MM.1S (cell line): ENCODE data around the gene ZNF106.
A peak's percentile ranks its signal among the peaks of the same experiment; 100 is the strongest.

ENCODE experiments used
- DNase-seq: peaks from one replicate; pipeline ENCODE4 v3.0.0-alpha.2; 2015
- H2AFZ ChIP-seq: fragments of 300-600 bp; sonication (generic); 2 replicates; pipeline ENCODE4 v1.6.0; 2016; ENCODE audit warnings: antibody characterized with exemption, low read length
- H3F3A ChIP-seq: fragments of 300-600 bp; sonication (generic); 2 replicates; pipeline ENCODE4 v1.6.1; 2016; ENCODE audit warnings: mild to moderate bottlenecking, antibody characterized with exemption, low read length, moderate library complexity, mixed read lengths; ENCODE audit not compliant: insufficient read depth
- H3K27ac ChIP-seq: fragments of 300-600 bp; sonication (generic); 2 replicates; pipeline ENCODE4 v1.5.1; 2016; ENCODE audit warnings: mild to moderate bottlenecking, low read length
- H3K27me3 ChIP-seq: fragments of 300-600 bp; sonication (generic); replicated peaks from 2 replicates; pipeline ENCODE4 v1.6.0; 2016; ENCODE audit warnings: low read length; ENCODE audit not compliant: insufficient read depth
- H3K36me3 ChIP-seq: fragments of 300-600 bp; sonication (generic); replicated peaks from 2 replicates; pipeline ENCODE4 v1.6.1; 2016; ENCODE audit warnings: mild to moderate bottlenecking, low read length, mixed read lengths; ENCODE audit not compliant: insufficient read depth
- H3K4me1 ChIP-seq: fragments of 300-600 bp; sonication (generic); 2 replicates; pipeline ENCODE4 v1.6.1; 2016; ENCODE audit warnings: low read length, mixed read lengths
- H3K4me2 ChIP-seq: fragments of 300-600 bp; sonication (generic); 2 replicates; pipeline ENCODE4 v1.6.0; 2016; ENCODE audit warnings: low read depth, low read length
- H3K4me3 ChIP-seq: fragments of 300-600 bp; sonication (generic); 2 replicates; pipeline ENCODE4 v1.5.1; 2016; ENCODE audit warnings: low read length, mixed read lengths
- H3K79me2 ChIP-seq: fragments of 300-600 bp; sonication (generic); 2 replicates; pipeline ENCODE4 v1.6.1; 2016; ENCODE audit warnings: mixed run types, low read length, mixed read lengths
- H3K9ac ChIP-seq: fragments of 300-600 bp; sonication (generic); 2 replicates; pipeline ENCODE4 v1.6.1; 2016; ENCODE audit warnings: low read length, mixed read lengths
- H3K9me2 ChIP-seq: fragments of 300-600 bp; sonication (generic); replicated peaks from 2 replicates; pipeline ENCODE4 v1.6.1; 2016; ENCODE audit warnings: mild to moderate bottlenecking, low read length, mixed read lengths; ENCODE audit not compliant: insufficient read depth
- H3K9me3 ChIP-seq: fragments of 300-600 bp; sonication (generic); replicated peaks from 2 replicates; pipeline ENCODE4 v1.6.1; 2016; ENCODE audit warnings: mild to moderate bottlenecking, low read length, mixed read lengths; ENCODE audit not compliant: insufficient read depth
- H4K20me1 ChIP-seq: fragments of 300-600 bp; sonication (generic); 2 replicates; pipeline ENCODE4 v1.6.1; 2016; ENCODE audit warnings: mild to moderate bottlenecking, low read length, moderate library complexity, mixed read lengths; ENCODE audit not compliant: insufficient read depth
- EZH2 ChIP-seq: fragments of 300-600 bp; sonication (generic); optimal IDR thresholded peaks from 2 replicates; pipeline ENCODE3; 2017; ENCODE audit warnings: low read depth, mild to moderate bottlenecking, antibody characterized with exemption, low read length, mixed read lengths
- EZH2phosphoT487 ChIP-seq: fragments of 300-600 bp; sonication (generic); IDR thresholded peaks from 2 replicates; pipeline ENCODE4 v1.6.1; 2018; ENCODE audit warnings: antibody characterized with exemption, low read length
- TF ChIP-seq, protein P1 (sequence below): fragments of 300-600 bp; sonication (generic); IDR thresholded peaks from 2 replicates; pipeline ENCODE4 v1.5.1; 2016; ENCODE audit warnings: antibody characterized with exemption, low read length, mixed read lengths

The ZNF106 gene

DNA sequence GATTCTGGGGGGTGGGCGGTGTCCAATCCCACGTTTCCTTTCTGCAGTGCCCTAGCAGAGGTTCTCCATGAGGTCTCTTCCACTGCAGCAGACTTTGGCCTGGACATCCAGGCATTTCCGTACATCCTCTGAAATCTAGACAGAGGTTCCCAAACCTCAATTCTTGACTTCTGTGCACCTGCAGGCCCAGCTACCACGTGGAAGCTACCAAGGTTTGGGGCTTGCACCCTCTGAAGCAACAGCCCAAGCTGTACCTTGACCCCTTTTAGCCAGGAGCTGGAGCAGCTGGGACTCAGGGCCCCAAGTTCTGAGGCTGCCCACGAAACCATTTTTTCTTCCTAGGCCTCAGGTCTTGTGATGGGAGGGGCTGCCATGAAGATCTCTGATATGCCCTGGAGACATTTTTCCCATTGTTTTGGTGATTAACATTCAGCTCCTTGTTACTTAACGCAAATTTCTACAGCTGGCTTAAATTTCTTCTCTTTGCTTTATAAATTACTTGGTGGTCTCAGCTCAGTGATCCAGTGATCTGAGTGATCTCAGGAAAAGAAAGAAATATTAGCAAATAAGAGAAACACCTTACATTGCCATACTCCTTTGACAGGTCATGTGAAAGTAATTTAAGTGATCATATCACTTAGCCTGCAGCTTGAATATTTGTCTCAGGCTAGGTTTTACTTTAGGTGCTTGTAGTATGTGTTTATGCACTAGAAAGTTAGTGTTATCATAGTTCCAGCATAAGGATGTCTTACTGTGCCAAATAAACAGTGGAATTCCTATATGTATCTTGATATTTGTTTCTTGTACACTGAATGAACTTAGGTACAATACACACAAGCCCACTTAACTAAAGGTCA lies 7.5 kb upstream of the ZNF106 start:
- TF ChIP-seq EZH2: no peak
- TF ChIP-seq, protein P1, sequence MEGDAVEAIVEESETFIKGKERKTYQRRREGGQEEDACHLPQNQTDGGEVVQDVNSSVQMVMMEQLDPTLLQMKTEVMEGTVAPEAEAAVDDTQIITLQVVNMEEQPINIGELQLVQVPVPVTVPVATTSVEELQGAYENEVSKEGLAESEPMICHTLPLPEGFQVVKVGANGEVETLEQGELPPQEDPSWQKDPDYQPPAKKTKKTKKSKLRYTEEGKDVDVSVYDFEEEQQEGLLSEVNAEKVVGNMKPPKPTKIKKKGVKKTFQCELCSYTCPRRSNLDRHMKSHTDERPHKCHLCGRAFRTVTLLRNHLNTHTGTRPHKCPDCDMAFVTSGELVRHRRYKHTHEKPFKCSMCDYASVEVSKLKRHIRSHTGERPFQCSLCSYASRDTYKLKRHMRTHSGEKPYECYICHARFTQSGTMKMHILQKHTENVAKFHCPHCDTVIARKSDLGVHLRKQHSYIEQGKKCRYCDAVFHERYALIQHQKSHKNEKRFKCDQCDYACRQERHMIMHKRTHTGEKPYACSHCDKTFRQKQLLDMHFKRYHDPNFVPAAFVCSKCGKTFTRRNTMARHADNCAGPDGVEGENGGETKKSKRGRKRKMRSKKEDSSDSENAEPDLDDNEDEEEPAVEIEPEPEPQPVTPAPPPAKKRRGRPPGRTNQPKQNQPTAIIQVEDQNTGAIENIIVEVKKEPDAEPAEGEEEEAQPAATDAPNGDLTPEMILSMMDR: no peak
- H3K27me3 ChIP-seq: no peaks in the 10 kb centered on the region

DNA sequence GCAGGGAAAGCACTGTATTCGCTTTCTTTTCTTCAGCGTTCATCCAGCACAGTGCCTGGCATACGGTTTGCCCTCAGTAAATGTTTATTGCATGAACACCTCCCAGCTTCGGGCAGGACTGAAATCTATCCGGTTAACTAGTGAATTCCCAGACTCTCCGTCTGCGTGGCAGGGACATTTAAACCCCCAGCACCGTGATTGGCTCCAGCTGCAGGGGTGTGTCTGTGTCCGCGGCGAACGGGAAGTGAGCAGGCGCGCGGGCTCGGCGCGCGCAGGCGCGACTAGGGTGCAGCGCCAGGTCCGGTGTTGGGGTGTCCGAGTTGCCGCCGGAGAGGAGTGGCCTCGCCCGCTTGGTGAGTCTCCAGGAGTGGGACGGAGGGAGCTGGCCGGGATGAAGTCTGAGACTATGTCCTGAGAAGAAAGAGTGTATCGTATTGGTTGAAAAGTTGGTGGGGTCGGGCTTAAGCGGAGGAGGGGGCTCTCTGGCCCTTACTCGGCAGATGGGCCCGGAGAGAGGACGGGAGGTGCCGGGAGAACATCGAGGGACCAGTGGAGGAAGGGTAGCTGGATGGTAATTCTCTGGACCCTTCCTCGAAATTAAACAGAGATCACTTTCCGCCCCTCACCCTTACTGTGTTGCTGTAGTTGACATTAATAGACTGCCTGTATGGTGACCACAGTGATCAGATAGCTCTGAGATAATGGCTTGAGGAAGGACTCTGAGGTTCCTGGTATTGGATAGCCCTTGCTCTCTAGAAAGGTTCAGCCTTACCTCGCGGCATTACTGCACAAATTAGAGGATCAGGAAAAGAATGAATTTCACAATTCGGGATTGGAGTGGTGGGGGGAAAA lies 4.6 kb upstream of the ZNF106 start, which contains the start of gene SNAP23:
TSS of gene SNAP23 (plus strand) at position 274 of the 852 bp plus-strand sequence. CDS start 16,213 bp downstream, outside the sequence.
- DNase-seq: peak; percentile 89
- peak within 1 kb of the TSS; percentile 71 for H2AFZ ChIP-seq
- H3K9me2 ChIP-seq: no peaks in the 10 kb centered on the region
- peaks cover 14% of the 10 kb centered on the region for H3K4me1 ChIP-seq
- H3K27me3 ChIP-seq: no peaks in the 10 kb centered on the region
- no peaks in the 10 kb centered on the region for H3K9me3 ChIP-seq
- peak within 1 kb of the TSS; percentile 67 for H3K9ac ChIP-seq
- no peak within 1 kb of the TSS for H3K27ac ChIP-seq
- H3K4me3 ChIP-seq: peak within 1 kb of the TSS; percentile 83
- no peak for TF ChIP-seq EZH2phosphoT487
- TF ChIP-seq EZH2: no peak
- TF ChIP-seq, protein P1: no peak
- no peaks in the 10 kb centered on the region for H3F3A ChIP-seq
- H4K20me1 ChIP-seq: no peaks in the 10 kb centered on the region
- H3K4me2 ChIP-seq: peak within 1 kb of the TSS; percentile 91
- H3K79me2 ChIP-seq: peaks cover 24% of the 10 kb centered on the region
- no peaks in the 10 kb centered on the region for H3K36me3 ChIP-seq

More for the DNA sequence above, 7.5 kb upstream of the ZNF106 start:
- no peaks in the 10 kb centered on the region for H3K36me3 ChIP-seq
- H3K9me3 ChIP-seq: no peaks in the 10 kb centered on the region
- H3K4me3 ChIP-seq: no peak overlapping the region
- H3K79me2 ChIP-seq: peaks cover 39% of the 10 kb centered on the region
- DNase-seq: no peak
- H3K27ac ChIP-seq: no peak overlapping the region
- no peak overlapping the region for H2AFZ ChIP-seq
- H3K4me2 ChIP-seq: no peak overlapping the region
- H4K20me1 ChIP-seq: no peaks in the 10 kb centered on the region
- peaks cover 17% of the 10 kb centered on the region for H3K4me1 ChIP-seq
- H3K9me2 ChIP-seq: no peaks in the 10 kb centered on the region
- no peaks in the 10 kb centered on the region for H3F3A ChIP-seq
- no peak overlapping the region for H3K9ac ChIP-seq

DNA sequence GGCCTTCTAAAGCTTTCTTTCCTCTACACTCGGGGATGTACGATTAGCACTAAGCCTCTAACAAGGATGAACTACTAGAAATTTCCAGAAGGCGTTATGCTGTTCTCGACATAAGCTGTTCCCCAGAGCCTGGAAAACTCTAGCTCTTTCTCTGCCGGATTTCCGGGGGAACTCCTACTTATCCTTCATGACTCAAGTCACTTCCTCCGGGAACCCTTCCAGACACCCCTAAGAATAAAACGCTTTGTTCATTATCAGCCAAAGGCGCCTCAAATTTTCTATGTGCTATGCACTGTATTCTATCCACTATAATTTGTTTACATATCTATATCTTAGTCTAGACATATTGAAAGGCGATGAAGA lies 4.0 kb upstream of the ZNF106 start:
- peak overlapping the region; percentile 83 for H3K4me3 ChIP-seq
- TF ChIP-seq EZH2 (no peak), EZH2phosphoT487 (no peak)
- TF ChIP-seq, protein P1: no peak
- no peaks in the 10 kb centered on the region for H3K27me3 ChIP-seq
- H3K36me3 ChIP-seq: no peaks in the 10 kb centered on the region
- peak; percentile 25 for DNase-seq
- no peaks in the 10 kb centered on the region for H3F3A ChIP-seq
- no peak overlapping the region for H3K27ac ChIP-seq
- no peaks in the 10 kb centered on the region for H3K9me3 ChIP-seq
- no peaks in the 10 kb centered on the region for H3K9me2 ChIP-seq
- H3K4me2 ChIP-seq: peak overlapping the region; percentile 91
- peak overlapping the region; percentile 71 for H2AFZ ChIP-seq
- peaks cover 27% of the 10 kb centered on the region for H3K79me2 ChIP-seq
- H4K20me1 ChIP-seq: no peaks in the 10 kb centered on the region
- H3K4me1 ChIP-seq: peaks cover 14% of the 10 kb centered on the region
- peak overlapping the region; percentile 16; the same call in 1 of the 2 replicates for H3K9ac ChIP-seq
